Neutrophil (primary cell): ENCODE data around the gene RUNX2.

Experiments
- H3K27ac ChIP-seq: fragments of 200-600 bp; sonication (generic); 2 replicates; pipeline ENCODE4 v1.5.1; 2016; ENCODE audit warnings: mild to moderate bottlenecking, moderate library complexity
- H3K27me3 ChIP-seq: fragments of 200-600 bp; sonication (generic); 2 replicates; pipeline ENCODE4 v1.6.0; 2016; ENCODE audit warnings: mild to moderate bottlenecking
- H3K36me3 ChIP-seq: fragments of 200-600 bp; sonication (generic); 2 replicates; pipeline ENCODE4 v1.5.1; 2017
- H3K4me1 ChIP-seq, 2 experiments: fragments of 200-600 bp in 1 of 2; sonication (generic) in 1 of 2; 1 replicate in 1 of 2; 2 replicates in 1 of 2; pipeline versions ENCODE4 v1.5.1 to v1.6.1; 2013 to 2016; ENCODE audit warnings: low read depth in 1 of 2, low read length in 1 of 2, mild to moderate bottlenecking in 1 of 2, moderate library complexity in 1 of 2; ENCODE audit not compliant: control insufficient read depth in 1 of 2, insufficient read depth in 1 of 2
- H3K4me3 ChIP-seq, 2 experiments: fragments of 200-600 bp in 1 of 2; sonication (generic) in 1 of 2; 1 replicate in 1 of 2; 2 replicates in 1 of 2; pipeline ENCODE4 v1.5.1; 2013 to 2016; ENCODE audit warnings: low read depth in 1 of 2, low read length in 1 of 2, mild to moderate bottlenecking in 1 of 2, moderate library complexity in 1 of 2
- H3K9me3 ChIP-seq: fragments of 200-600 bp; sonication (generic); 2 replicates; pipeline ENCODE4 v1.5.1; 2016
- TF ChIP-seq, protein P1 (sequence below): fragments of 200-600 bp; sonication (generic); IDR thresholded peaks from 2 replicates; pipeline ENCODE4 v1.5.1; 2016; ENCODE audit warnings: antibody characterized with exemption

Gene RUNX2

DNA sequence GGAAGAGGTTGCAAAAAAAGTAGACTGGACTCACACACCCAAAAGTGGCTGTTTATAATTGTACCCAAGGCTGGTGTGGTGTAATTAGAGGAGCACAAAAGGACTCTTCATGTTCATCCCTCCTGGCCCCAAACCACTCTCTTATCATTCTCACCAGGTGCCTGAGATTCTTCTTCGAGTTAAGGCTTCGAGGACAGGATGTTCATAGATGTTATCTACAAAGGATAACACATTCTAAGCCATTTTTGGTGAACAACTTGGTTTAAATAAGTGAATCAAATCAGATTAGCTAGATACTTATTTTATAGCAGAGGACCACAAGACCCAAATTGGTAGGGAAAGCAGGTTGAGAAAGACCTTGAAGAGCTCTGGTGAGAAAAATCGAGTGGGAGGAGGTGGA, 122.7 kb downstream of the RUNX2 start:
- Histone ChIP-seq H3K27ac (no peak overlapping the region), H3K9me3 (no peaks in the 10 kb centered on the region), H3K4me3 (no peak overlapping the region), H3K36me3 (no peaks in the 10 kb centered on the region), H3K27me3 (no peaks in the 10 kb centered on the region), H3K4me1 (peaks cover 31 to 38% of the 10 kb centered on the region in 2 experiments)
- TF ChIP-seq, protein P1, sequence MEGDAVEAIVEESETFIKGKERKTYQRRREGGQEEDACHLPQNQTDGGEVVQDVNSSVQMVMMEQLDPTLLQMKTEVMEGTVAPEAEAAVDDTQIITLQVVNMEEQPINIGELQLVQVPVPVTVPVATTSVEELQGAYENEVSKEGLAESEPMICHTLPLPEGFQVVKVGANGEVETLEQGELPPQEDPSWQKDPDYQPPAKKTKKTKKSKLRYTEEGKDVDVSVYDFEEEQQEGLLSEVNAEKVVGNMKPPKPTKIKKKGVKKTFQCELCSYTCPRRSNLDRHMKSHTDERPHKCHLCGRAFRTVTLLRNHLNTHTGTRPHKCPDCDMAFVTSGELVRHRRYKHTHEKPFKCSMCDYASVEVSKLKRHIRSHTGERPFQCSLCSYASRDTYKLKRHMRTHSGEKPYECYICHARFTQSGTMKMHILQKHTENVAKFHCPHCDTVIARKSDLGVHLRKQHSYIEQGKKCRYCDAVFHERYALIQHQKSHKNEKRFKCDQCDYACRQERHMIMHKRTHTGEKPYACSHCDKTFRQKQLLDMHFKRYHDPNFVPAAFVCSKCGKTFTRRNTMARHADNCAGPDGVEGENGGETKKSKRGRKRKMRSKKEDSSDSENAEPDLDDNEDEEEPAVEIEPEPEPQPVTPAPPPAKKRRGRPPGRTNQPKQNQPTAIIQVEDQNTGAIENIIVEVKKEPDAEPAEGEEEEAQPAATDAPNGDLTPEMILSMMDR = no peak

GRCh38 chr6:45454008-45454911, 126.1 kb downstream of the RUNX2 start:
- Histone ChIP-seq H3K4me1 (peaks cover 9 to 21% of the 10 kb centered on the region in 2 experiments), H3K27ac (peak overlapping the region; percentile 9), H3K9me3 (no peaks in the 10 kb centered on the region), H3K27me3 (no peaks in the 10 kb centered on the region), H3K36me3 (no peaks in the 10 kb centered on the region), H3K4me3 (no peak overlapping the region)
- TF ChIP-seq, protein P1 = no peak

DNA sequence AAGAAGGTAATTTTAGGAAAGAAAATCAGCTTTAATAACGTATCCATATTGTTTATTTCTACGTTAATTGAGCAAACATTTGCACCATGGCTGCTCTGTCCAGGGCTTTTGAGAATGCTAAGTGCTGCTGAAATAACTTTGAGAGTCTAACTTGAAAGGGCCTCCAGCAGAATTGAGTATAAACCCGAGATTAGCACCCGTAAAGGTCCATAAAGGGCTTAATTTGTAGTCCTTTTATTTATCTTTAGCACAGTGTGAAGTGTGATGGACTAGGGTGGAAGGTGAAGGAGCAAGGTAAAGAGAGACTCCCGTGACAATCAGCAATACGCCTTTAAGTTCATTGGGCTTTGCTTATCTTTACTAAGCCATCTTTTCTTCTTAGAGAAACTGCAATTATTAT, 127.3 kb downstream of the RUNX2 start:
- TF ChIP-seq, protein P1 = no peak
- Histone ChIP-seq H3K27me3 (no peaks in the 10 kb centered on the region), H3K27ac (no peak overlapping the region), H3K4me3 (no peak overlapping the region), H3K36me3 (no peaks in the 10 kb centered on the region), H3K4me1 (peaks cover 9 to 21% of the 10 kb centered on the region in 2 experiments), H3K9me3 (no peaks in the 10 kb centered on the region)

DNA sequence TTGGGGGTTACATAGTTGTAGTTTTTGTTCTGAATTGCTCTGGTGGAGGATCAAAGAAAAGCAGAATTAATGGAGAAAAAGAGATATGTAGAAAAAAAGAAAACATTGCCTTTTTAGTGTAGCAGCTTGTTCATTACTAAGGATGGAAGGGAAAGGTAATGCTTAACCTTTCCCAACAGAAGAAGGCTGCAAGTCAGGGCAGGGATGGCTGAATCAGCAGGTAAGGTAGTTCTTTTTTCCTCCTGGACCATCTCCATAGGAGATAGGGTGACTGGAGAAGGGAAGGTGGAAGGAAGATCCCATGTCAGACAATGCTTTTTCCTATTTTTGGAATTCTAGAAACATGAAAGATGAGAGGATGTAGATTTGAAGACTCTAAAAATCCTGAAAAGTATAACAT, 129.0 kb downstream of the RUNX2 start:
- H3K9me3 ChIP-seq = no peaks in the 10 kb centered on the region
- peaks cover 8 to 19% of the 10 kb centered on the region in 2 experiments for H3K4me1 ChIP-seq
- H3K27me3 ChIP-seq = no peaks in the 10 kb centered on the region
- no peak overlapping the region for H3K27ac ChIP-seq
- TF ChIP-seq, protein P1 = no peak
- no peaks in the 10 kb centered on the region for H3K36me3 ChIP-seq
- H3K4me3 ChIP-seq = no peak overlapping the region

- H3K4me3 ChIP-seq = no peak overlapping the region
- no peaks in the 10 kb centered on the region for H3K36me3 ChIP-seq
- no peaks in the 10 kb centered on the region for H3K9me3 ChIP-seq
- no peaks in the 10 kb centered on the region for H3K27me3 ChIP-seq
- H3K27ac ChIP-seq = no peak overlapping the region
- peaks cover 0 to 11% of the 10 kb centered on the region in 2 experiments for H3K4me1 ChIP-seq
- TF ChIP-seq, protein P1 = no peak
These were observed 130.5 kb downstream of the RUNX2 start for GRCh38 chr6:45458672-45459071.
